HepG2 (cell line): ENCODE results near the gene TBC1D10A.

Experiments used
- ZFP1 ChIP-seq: IDR thresholded peaks from 2 replicates; pipeline ENCODE4 v1.6.1; 2016
- ZNF18 ChIP-seq: sonication (generic); formaldehyde crosslinking; IDR thresholded peaks from 2 replicates; pipeline ENCODE4 v1.8.0; 2022; ENCODE audit warnings: mild to moderate bottlenecking, missing genetic modification reagents; ENCODE audit not compliant: insufficient replicate concordance

- TF ChIP-seq ZFP1 (CRISPR knock-in tag) (no peak), ZNF18 (no peak)
Observed at GRCh38 chr22:30285176-30285845, 41.4 kb downstream of the TBC1D10A start.
